Ishikawa (cell line): Measurements from ENCODE around the gene C6orf89.
A peak's percentile ranks its signal among the peaks of the same experiment; 100 is the strongest.

Source experiments
- CEBPB ChIP-seq: IDR thresholded peaks from 2 replicates; pipeline ENCODE4 v1.6.1; 2012
- CREB1 ChIP-seq: IDR thresholded peaks from 2 replicates; pipeline ENCODE4 v1.6.1; 2012; ENCODE audit warnings: low read depth
- EGR1 ChIP-seq: IDR thresholded peaks from 2 replicates; pipeline ENCODE4 v1.6.1; 2012
- EP300 ChIP-seq: IDR thresholded peaks from 2 replicates; pipeline ENCODE4 v1.6.1; 2012; ENCODE audit warnings: borderline replicate concordance
- FOXM1 ChIP-seq: IDR thresholded peaks from 2 replicates; pipeline ENCODE4 v1.6.1; 2012; ENCODE audit warnings: low read depth, borderline replicate concordance
- MAX ChIP-seq: IDR thresholded peaks from 2 replicates; pipeline ENCODE4 v1.6.1; 2012
- NFIC ChIP-seq: IDR thresholded peaks from 2 replicates; pipeline ENCODE4 v1.6.1; 2012
- RAD21 ChIP-seq: IDR thresholded peaks from 2 replicates; pipeline ENCODE4 v1.6.1; 2012; ENCODE audit warnings: low read depth
- REST ChIP-seq: IDR thresholded peaks from 2 replicates; pipeline ENCODE4 v1.6.1; 2012; ENCODE audit warnings: low read depth, mild to moderate bottlenecking
- TAF1 ChIP-seq: IDR thresholded peaks from 2 replicates; pipeline ENCODE4 v1.6.1; 2012; ENCODE audit warnings: low read depth, mild to moderate bottlenecking
- TCF12 ChIP-seq: IDR thresholded peaks from 2 replicates; pipeline ENCODE4 v1.6.1; 2012; ENCODE audit warnings: low read depth
- TEAD4 ChIP-seq: IDR thresholded peaks from 2 replicates; pipeline ENCODE4 v1.6.1; 2012
- USF1 ChIP-seq: IDR thresholded peaks from 2 replicates; pipeline ENCODE4 v1.6.1; 2012
- YY1 ChIP-seq: IDR thresholded peaks from 2 replicates; pipeline ENCODE4 v1.6.1; 2012; ENCODE audit warnings: low read depth
- ZBTB7A ChIP-seq: IDR thresholded peaks from 2 replicates; pipeline ENCODE4 v1.6.1; 2012; ENCODE audit warnings: low read depth

C6orf89 gene

GRCh38 chr6:36961441-36962435 lies 76.0 kb downstream of the C6orf89 start:
- TF ChIP-seq CREB1, result no peak
- TF ChIP-seq TEAD4, result no peak
- TF ChIP-seq REST, result no peak
- TF ChIP-seq TCF12, result no peak

DNA sequence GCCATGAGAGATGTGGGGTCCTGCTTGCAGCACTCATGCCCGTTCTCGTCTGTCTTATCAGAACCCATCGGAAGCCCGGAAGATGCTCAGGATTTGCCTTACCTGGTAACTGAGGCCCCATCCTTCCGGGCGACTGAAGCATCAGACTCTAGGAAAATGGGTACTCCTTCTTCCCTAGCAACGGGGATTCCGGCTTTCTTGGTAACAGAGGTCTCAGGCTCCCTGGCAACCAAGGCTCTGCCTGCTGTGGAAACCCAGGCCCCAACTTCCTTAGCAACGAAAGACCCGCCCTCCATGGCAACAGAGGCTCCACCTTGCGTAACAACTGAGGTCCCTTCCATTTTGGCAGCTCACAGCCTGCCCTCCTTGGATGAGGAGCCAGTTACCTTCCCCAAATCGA lies 77.1 kb downstream of the C6orf89 start:
- peak; percentile 93 for TF ChIP-seq CEBPB
- no peak for TF ChIP-seq MAX
- no peak for TF ChIP-seq TEAD4

GRCh38 chr6:36963451-36964290 lies 77.9 kb downstream of the C6orf89 start:
- TF ChIP-seq NFIC (peak; percentile 56), TEAD4 (no peak; the same call in 1 of the 2 replicates)

GRCh38 chr6:36964349-36964748 lies 78.6 kb downstream of the C6orf89 start:
- TF ChIP-seq TCF12, result no peak
- no peak for TF ChIP-seq RAD21
- TF ChIP-seq MAX, result no peak
- TF ChIP-seq FOXM1, result no peak
- TF ChIP-seq TAF1, result no peak

DNA sequence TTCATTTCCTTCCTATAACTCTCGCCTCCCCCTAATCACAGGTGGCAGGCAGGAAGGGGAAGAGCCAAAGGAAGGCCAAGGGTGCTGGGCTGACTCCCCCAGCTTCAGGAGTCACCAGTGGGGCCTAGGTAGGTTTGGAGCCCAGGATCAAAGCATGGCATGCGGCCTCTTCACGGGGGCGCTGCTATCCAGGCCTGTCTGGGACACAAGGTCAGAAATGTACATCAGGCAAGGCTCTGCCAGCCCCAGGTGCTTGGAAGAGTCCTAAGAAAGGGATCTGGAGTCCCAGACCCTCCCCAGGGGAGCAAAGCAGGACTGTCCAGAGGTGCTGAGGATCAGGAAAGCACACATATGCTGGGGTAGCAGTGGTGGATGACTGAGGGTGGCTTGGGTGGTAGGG lies 79.2 kb downstream of the C6orf89 start:
- TF ChIP-seq TAF1 (no peak), TCF12 (no peak), EGR1 (no peak), MAX (no peak), USF1 (no peak), CREB1 (no peak), YY1 (no peak), FOXM1 (no peak), TEAD4 (no peak), EP300 (no peak), RAD21 (no peak)

- TF ChIP-seq EP300 (no peak), RAD21 (no peak), FOXM1 (no peak), EGR1 (no peak), ZBTB7A (no peak), USF1 (no peak), TAF1 (no peak), NFIC (no peak), REST (no peak)
Observed at GRCh38 chr6:36967301-36967700, 81.5 kb downstream of the C6orf89 start.

DNA sequence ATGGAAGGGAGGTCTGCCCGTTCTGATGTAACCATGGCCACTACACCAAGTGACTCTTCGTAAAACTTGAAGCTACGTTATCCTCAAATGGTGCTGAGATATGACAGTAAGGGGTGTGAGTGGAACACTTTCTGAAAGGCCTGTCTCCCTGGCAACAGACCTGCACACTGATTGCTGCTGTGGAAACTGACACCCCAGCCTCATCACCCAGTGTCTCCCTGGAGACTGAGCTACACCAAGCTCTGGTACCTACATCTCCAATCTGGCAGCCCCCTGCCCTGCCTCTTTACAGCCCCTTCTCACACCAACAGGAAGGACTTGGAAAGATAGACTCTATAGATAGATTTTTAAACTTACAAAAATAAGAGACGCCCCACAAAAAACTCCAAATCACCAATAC lies 82.0 kb downstream of the C6orf89 start:
- TF ChIP-seq USF1, result no peak
- TF ChIP-seq TAF1, result no peak
- no peak for TF ChIP-seq TEAD4
- no peak for TF ChIP-seq RAD21
- no peak for TF ChIP-seq TCF12
